Measurements from ENCODE around the gene NR2C1. TPM values are rescaled to one million over a fixed set of nuclear protein-coding genes. Genes with fewer than 3 reads are reported as not detected.
"Not testable (repeated sequence)": the region's sequence is repeated elsewhere in the genome, so short reads cannot be mapped to it uniquely, and the experiment has no call there.

Gene NR2C1
- polyA plus RNA-seq, 3 donors, result 9.4 to 16.1 (median 12.8) TPM

DNA sequence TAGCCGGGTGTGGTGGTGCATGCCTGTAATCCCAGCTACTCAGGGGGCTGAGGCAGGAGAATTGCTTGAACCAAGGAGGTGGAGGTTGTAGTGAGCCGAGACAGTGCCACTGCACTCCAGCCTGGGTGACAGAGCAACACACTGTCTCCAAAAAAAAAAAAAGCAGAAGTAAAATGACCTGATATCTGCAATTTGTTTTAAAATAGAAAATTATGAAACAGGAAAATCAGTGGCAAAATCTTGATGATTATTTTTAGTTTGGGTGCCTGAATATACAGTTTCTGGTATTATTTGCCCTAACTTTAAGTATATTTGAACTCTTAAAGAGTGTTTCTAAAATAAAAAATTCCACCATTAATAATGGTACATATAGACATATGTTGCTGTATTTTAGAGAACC lies 22.4 kb upstream of the NR2C1 start:
- 69 to 100% (median 70%) methylated on average over 2 of the region's 2 CpGs for WGBS, 3 donors
- H3K27ac ChIP-seq (ENCODE audit: low read depth, low read length), result not testable (repeated sequence)

DNA sequence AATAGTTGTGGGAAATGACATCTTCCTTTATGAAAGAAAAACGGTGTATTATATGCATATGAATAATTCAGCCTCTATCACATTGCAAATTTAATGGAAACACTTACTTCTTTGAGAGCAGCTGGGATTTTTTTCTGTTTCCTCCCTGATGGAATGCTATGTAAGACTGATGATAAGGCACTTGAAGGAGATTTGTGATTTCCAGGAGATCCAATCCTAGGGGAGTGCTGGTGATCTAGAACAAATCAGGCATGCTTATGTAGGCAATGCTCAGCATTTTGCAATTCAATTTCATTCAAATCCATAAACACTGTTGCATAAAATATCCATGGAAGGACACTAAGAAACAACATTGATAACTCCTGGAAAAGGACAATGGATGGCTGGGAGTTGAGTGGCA lies 16.0 kb upstream of the NR2C1 start:
- H3K27ac ChIP-seq (ENCODE audit: low read depth, low read length), result no peak overlapping the region
- whole genome bisulfite sequencing, 3 donors, result 66 to 84% (median 77%) methylated on average over 1 of the region's 1 CpG

- 88 to 92% (median 92%) methylated on average over 3 of the region's 3 CpGs for WGBS, 3 donors
- no peak overlapping the region for H3K27ac ChIP-seq (ENCODE audit: low read depth, low read length)
These were observed 15.0 kb upstream of the NR2C1 start for GRCh38 chr12:95088379-95088778.

DNA sequence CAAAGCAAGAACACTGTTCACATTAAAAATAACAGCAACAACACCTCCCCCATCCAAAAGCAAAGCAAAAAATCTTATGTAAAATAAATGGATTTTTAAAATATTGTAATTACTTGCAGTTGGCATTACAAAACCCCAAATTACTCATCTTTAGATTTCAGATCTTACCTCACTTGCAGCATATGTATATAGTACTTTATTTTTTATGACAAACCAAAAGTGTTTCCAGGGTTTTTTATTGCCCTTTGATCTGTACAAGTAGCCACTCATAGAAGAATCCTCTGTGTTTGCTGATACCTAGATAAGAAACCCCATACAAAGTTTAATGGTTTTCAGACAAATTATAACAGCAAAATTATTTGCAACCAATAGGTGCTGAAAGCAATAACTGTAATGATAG lies 12.2 kb upstream of the NR2C1 start:
- H3K27ac ChIP-seq (ENCODE audit: low read depth, low read length), result no peak overlapping the region

- H3K27ac ChIP-seq (ENCODE audit: low read depth, low read length), result no peak overlapping the region
- 24 to 41% (median 31%) methylated on average over 4 of the region's 4 CpGs for WGBS, 3 donors
These were observed 10.5 kb upstream of the NR2C1 start for GRCh38 chr12:95083938-95084337.

DNA sequence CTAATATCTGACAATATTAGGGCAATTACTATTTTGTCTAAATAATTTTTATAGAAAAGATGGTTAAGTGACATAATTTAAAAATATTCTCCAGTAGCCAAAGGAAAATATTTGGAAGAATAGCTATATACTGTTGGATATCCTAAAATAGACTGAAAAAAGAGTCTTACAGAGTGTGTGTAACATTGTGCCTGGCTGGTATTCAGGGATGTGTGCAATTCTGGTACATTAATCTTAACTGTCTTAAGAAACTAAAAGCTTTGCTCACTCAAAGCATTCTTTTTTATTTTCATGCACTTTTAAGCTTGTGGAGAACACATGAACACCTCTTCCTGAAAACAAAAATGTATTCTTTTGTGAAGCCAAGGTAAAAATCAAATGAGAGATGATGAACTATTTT lies 10.1 kb upstream of the NR2C1 start:
- H3K27ac ChIP-seq (ENCODE audit: low read depth, low read length), result no peak overlapping the region

DNA sequence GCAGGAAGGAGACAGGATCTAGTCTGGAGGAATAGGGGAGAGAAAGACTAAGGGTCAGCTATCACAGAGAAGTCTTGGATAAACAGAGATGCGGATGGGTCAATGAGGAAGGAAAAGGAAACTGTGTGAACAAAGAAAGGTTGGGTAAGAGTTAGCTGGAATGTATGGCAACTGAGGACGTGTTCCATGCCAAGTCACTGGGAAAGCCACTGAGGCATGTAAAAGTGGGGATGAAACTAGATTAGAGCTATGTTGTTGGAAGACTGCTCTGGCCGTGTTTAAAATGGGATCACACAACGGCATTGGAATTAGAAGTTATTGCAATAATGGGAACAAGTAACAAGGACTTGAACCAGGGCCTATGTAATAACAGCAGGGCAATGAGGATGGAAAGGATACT lies 3.9 kb upstream of the NR2C1 start:
- no peak overlapping the region for H3K27ac ChIP-seq (ENCODE audit: low read depth, low read length)

DNA sequence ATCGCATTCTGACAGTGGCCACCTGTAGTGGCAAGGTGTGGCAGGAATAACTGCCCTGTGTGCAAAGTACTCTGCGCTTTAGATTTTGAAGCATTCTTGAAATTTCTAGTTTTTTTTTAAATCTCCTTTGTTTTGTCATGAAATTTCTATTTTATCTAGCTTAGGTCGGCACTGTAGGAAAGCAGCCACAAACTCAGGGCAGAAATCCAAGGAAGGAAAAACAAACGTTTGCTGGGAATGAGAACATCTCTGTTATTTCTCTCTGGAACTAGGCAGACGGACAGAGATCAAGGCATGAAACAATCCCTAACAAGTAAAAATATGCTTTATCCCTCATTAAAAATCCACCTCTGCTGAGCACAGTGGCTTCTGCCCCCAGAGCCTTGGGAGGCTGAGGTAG lies 1.3 kb upstream of the NR2C1 start:
- 49 to 65% (median 61%) methylated on average over 5 of the region's 5 CpGs for WGBS, 3 donors
- H3K27ac ChIP-seq (ENCODE audit: low read depth, low read length), result no peak overlapping the region

More for the DNA sequence above, 3.9 kb upstream of the NR2C1 start:
- WGBS, 3 donors, result 71 to 85% (median 73%) methylated on average over 4 of the region's 4 CpGs

DNA sequence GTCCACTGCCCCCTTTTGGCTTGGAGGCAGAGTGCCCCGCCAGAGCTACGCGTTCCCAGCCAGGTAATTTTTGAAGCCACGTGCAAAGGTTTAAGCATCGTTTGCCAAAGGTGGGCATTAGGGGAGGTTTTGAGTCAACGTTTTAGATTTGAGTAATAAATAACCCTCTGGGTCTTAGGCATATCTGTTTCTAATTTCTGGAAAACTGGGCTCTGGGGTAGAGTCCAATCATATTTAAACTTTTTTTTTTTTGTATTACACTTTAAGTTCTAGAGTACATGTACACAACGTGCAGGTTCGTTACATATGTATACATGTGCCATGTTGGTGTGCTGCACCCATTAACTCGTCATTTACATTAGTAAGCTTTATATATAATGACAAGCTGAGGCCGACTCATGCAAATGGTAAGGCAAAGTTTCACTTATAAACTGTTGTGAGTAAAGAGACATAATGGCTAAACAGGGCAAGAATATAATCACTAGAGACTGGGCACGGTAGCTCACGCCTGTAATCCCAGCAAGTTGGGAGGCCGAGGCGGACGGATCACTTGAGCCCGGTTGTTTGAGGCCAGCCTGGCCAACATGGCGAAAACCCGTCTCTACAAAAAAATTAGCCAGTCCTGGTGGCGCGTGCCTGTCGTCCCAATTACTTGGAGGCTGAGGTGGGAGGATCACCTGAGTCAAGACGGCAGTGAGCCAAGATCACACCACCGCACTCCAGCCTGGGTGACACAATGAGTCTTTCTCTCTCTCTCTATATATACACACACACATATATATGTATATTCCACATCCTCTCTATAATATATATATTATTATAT lies 491 bp upstream of the NR2C1 start:
- WGBS, 3 donors, result 59 to 64% (median 63%) methylated on average over 23 of the region's 23 CpGs

GRCh38 chr12:95070378-95070777 lies 3.0 kb downstream of the NR2C1 start:
- H3K27ac ChIP-seq (ENCODE audit: low read depth, low read length), result no peak overlapping the region
- 89 to 92% (median 92%) methylated on average over 1 of the region's 1 CpG for WGBS, 3 donors

More for the DNA sequence above, 491 bp upstream of the NR2C1 start:
- H3K27ac ChIP-seq (ENCODE audit: low read depth, low read length), result no peak overlapping the region

DNA sequence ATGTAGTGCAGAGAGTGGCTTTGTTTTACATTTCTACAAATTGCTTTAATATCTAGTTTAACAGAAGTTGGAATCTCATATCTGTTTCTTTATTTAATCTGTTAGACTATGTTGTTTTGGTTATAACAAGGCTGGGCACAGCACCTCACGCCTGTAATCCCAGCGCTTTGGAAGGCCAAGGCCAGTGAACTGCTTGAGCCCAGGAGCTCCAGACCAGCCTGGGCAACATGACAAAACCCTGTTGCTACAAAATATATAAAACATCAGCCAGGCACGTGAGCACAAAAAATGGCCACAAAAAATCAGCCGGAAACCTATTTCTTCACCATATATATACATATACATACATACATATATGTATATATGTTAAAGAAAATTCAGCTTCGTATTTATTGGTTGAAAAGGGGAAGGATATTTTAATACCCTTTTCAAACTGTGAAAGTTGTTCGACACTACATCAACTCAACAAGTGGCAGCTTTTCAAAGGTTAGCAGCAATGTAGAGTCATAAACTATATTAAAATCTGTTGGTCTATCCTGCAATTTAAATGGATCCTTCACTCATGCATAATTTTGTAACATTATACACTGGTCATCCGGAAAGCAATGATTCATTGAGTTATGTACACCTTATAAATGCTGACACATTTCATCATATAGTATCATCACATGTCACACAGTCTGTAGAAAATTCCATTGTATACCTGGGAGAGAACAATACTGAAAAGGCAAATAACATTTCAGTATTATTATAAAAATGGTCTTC lies 7.1 kb downstream of the NR2C1 start:
- no peak overlapping the region for H3K27ac ChIP-seq (ENCODE audit: low read depth, low read length)
- 86 to 96% (median 95%) methylated on average over 7 of the region's 7 CpGs for WGBS, 3 donors

- no peak overlapping the region for H3K27ac ChIP-seq (ENCODE audit: low read depth, low read length)
- 73 to 96% (median 94%) methylated on average over 1 of the region's 1 CpG for WGBS, 3 donors
These were observed 12.5 kb downstream of the NR2C1 start for GRCh38 chr12:95060951-95061350.

- 92 to 95% (median 94%) methylated on average over 4 of the region's 4 CpGs for WGBS, 3 donors
- H3K27ac ChIP-seq (ENCODE audit: low read depth, low read length), result no peak overlapping the region
These were observed 13.4 kb downstream of the NR2C1 start for GRCh38 chr12:95059984-95060383.

- WGBS, 3 donors, result 96 to 99% (median 99%) methylated on average over 3 of the region's 3 CpGs
- H3K27ac ChIP-seq (ENCODE audit: low read depth, low read length), result no peak overlapping the region
These were observed 16.0 kb downstream of the NR2C1 start for GRCh38 chr12:95057424-95057823.

GRCh38 chr12:95055057-95055456 lies 18.4 kb downstream of the NR2C1 start:
- 77 to 89% (median 83%) methylated on average over 2 of the region's 2 CpGs for whole genome bisulfite sequencing, 3 donors
- no peak overlapping the region for H3K27ac ChIP-seq (ENCODE audit: low read depth, low read length)

GRCh38 chr12:95054206-95054605 lies 19.2 kb downstream of the NR2C1 start:
- no peak overlapping the region for H3K27ac ChIP-seq (ENCODE audit: low read depth, low read length)
- 68 to 84% (median 74%) methylated on average over 2 of the region's 2 CpGs for WGBS, 3 donors

DNA sequence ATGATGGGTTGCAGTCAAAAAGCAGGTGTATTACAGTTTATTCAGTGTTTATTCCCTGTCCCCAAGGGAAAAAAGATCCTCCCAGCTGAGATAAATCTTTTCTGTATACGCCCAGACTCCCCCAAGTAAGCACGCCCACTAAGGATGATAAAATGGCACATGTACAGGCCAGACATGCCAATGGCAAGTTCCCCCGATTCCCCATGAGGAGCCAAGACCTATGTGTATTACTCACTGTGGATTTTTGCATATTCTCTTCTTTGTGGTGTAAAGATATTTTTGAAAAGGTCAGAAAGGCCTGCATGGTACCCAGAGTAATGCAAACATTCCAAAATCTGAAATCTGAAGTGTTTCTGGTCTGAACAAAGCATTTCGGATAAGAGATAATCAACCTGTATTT lies 22.2 kb downstream of the NR2C1 start:
- H3K27ac ChIP-seq (ENCODE audit: low read depth, low read length), result no peak overlapping the region
- WGBS, 3 donors, result 86 to 89% (median 87%) methylated on average over 4 of the region's 4 CpGs

DNA sequence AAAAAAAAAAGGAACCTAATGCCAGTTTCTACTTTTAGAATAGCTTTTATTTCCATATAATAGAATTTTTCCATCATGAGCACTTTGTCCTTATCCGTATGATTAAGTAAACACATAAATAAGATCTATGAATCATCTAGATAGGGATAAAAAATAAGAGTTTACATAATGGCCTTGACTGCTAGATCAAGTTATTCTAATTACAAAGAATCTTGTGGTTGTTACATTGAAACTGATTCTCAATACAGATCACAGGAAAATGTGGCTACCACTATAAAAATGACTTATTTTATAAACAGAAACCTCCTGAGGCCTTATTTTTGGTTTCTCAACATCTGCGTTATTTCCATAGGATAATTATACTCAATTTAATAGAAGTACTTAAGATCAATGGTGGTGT lies 35.5 kb downstream of the NR2C1 start:
- 89 to 95% (median 92%) methylated on average over 2 of the region's 2 CpGs for WGBS, 3 donors

DNA sequence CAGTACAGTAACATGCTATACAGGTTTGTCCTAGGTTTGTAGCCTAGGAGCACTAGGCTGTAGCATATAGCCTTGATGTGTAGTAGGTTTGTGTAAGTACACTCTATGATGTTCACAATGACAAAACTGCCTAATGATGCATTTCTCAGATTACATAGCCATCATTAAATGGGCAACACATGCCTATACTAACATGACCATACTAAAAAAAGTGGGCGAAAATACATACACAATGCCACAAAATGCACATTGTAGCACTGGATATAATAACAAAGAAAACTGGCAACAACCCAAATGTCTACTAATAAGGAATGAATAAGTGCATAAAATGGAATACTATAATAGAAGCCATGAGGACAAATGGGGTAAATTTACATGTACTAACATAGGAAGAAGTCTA lies 38.7 kb downstream of the NR2C1 start:
- WGBS, 3 donors, result 94 to 97% (median 95%) methylated on average over 1 of the region's 1 CpG

More for the DNA sequence above, 35.5 kb downstream of the NR2C1 start:
- H3K27ac ChIP-seq (ENCODE audit: low read depth, low read length), result no peak overlapping the region

DNA sequence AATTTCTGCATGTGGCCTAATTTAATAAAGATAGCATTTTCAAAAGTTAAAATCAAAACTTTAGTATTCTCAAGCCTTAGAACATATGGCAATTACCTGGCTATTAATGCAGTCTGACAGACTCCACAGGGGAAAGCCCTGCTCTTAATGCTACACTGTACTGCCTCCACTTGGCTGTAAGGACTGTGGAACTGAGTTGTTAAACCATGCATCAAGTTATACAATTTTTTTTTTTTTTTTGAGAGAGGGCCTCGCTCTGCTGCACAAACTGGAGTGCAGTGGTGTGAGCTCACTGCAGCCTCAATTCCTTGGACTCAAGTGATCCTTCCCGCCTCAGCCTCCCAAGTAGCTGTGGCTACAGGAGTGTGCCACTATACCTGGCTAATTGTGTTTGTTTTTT lies 50.9 kb downstream of the NR2C1 start:
- H3K27ac ChIP-seq (ENCODE audit: low read depth, low read length), result no peak overlapping the region
- WGBS, 3 donors, result 90 to 94% (median 93%) methylated on average over 2 of the region's 2 CpGs

More for the DNA sequence above, 38.7 kb downstream of the NR2C1 start:
- H3K27ac ChIP-seq (ENCODE audit: low read depth, low read length), result no peak overlapping the region

Measured in adipose tissue (tissue), 3 donors.